K562 (cell line): ENCODE measurements around the gene ESR2. TPM values are rescaled to one million over a fixed set of nuclear protein-coding genes. Genes with fewer than 3 reads are reported as not detected.

Experiments
- EWSR1 ChIP-seq: fragments of 450-650 bp; IDR thresholded peaks from 2 replicates; pipeline ENCODE4 v1.6.1; 2018; ENCODE audit warnings: borderline replicate concordance, mild to moderate bottlenecking, low read depth, moderate library complexity; ENCODE audit not compliant: partially characterized antibody
- KAT8 ChIP-seq: fragments of 450-650 bp; IDR thresholded peaks from 2 replicates; pipeline ENCODE4 v1.6.1; 2016; ENCODE audit warnings: low read depth, mild to moderate bottlenecking
- RBM15 ChIP-seq: fragments of 200-400 bp; formaldehyde crosslinking; IDR thresholded peaks from 2 replicates; pipeline ENCODE4 v1.6.1; 2018; ENCODE audit warnings: mild to moderate bottlenecking, low read length, moderate library complexity; ENCODE audit not compliant: insufficient read depth
- SRSF1 ChIP-seq: fragments of 200-400 bp; formaldehyde crosslinking; IDR thresholded peaks from 2 replicates; pipeline ENCODE4 v1.6.1; 2017; ENCODE audit warnings: mild to moderate bottlenecking, low read depth, low read length, moderate library complexity
- TAF1 ChIP-seq: IDR thresholded peaks from 2 replicates; pipeline ENCODE4 v1.6.1; 2011; ENCODE audit warnings: mild to moderate bottlenecking, low read length, moderate library complexity; ENCODE audit not compliant: insufficient read depth, control insufficient read depth, severe bottlenecking; ENCODE audit errors: extremely low read depth
- TAF7 ChIP-seq: fragments of 450-650 bp; IDR thresholded peaks from 2 replicates; pipeline ENCODE4 v1.6.1; 2016; ENCODE audit warnings: missing genetic modification characterization, missing compliant biosample characterization
- ZBTB2 ChIP-seq: fragments of 450-650 bp; IDR thresholded peaks from 2 replicates; pipeline ENCODE4 v1.6.1; 2016; ENCODE audit warnings: antibody characterized with exemption
- ZC3H11A ChIP-seq: IDR thresholded peaks from 2 replicates; pipeline ENCODE4 v1.6.1; 2012; ENCODE audit warnings: low read depth, low read length, improper control_type of control experiment
- ZNF57 ChIP-seq: fragments of 450-650 bp; formaldehyde crosslinking; IDR thresholded peaks from 2 replicates; pipeline ENCODE4 v1.4.0; 2020; ENCODE audit warnings: mild to moderate bottlenecking, moderate library complexity
- polyA plus RNA-seq, 8 experiments: library from polyadenylated mRNA; depleted of rRNA in 4 of 8; stranded (reverse) in 5 of 8; unstranded in 3 of 8; fragments of >200 nt; fragmentation: Nextera tagmentation in 2 of 8; fragmentation: Illumina TruSeq in 1 of 8; extraction: Ambion mirVana in 2 of 8; extraction: Trizol in 1 of 8; gene quantifications; 2 replicates each; pipeline versions ENCODE4 v1.2.1 to v1.2.3, GENCODE V29; 2011 to 2014; ENCODE audit warnings: inconsistent platforms in 1 of 8, missing spikeins in 1 of 8
- total RNA-seq, 7 experiments: library from RNA; depleted of rRNA in 6 of 7; stranded (reverse); fragments of >200 nt in 6 of 7; fragmentation: Illumina TruSeq in 2 of 7; extraction: Trizol in 2 of 7; gene quantifications; 2 replicates each; pipeline versions ENCODE4 v1.2.1 to v1.2.3, GENCODE V29; 2011 to 2021; ENCODE audit warnings: low replicate concordance in 1 of 7
- TF ChIP-seq, protein P1 (sequence below): fragments of 450-650 bp; formaldehyde crosslinking; IDR thresholded peaks from 2 replicates; pipeline ENCODE4 v1.4.0; 2022; ENCODE audit warnings: mild to moderate bottlenecking, moderate library complexity
- TF ChIP-seq, protein P2 (sequence below): fragments of 250-450 bp; sonication (Bioruptor Pico); IDR thresholded peaks from 2 replicates; pipeline ENCODE4 v1.5.0; 2021; ENCODE audit warnings: mild to moderate bottlenecking, borderline replicate concordance

ESR2 gene
- total and polyA plus RNA-seq, 9 of the 15 experiments (the other 6 are each of a cell fraction or from before 2014, with no cell fraction given): 0.07 to 3.8 (median 2.0) TPM

GRCh38 chr14:64119500-64119899 lies 174.7 kb downstream of the ESR2 start (continued):
- TF ChIP-seq ZBTB2: no peak
- TF ChIP-seq TAF1: no peak
- no peak for TF ChIP-seq RBM15
- no peak for TF ChIP-seq SRSF1
- no peak for TF ChIP-seq KAT8
- TF ChIP-seq, protein P1, sequence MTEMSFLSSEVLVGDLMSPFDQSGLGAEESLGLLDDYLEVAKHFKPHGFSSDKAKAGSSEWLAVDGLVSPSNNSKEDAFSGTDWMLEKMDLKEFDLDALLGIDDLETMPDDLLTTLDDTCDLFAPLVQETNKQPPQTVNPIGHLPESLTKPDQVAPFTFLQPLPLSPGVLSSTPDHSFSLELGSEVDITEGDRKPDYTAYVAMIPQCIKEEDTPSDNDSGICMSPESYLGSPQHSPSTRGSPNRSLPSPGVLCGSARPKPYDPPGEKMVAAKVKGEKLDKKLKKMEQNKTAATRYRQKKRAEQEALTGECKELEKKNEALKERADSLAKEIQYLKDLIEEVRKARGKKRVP (CRISPR knock-in tag): no peak
- TF ChIP-seq, protein P2, sequence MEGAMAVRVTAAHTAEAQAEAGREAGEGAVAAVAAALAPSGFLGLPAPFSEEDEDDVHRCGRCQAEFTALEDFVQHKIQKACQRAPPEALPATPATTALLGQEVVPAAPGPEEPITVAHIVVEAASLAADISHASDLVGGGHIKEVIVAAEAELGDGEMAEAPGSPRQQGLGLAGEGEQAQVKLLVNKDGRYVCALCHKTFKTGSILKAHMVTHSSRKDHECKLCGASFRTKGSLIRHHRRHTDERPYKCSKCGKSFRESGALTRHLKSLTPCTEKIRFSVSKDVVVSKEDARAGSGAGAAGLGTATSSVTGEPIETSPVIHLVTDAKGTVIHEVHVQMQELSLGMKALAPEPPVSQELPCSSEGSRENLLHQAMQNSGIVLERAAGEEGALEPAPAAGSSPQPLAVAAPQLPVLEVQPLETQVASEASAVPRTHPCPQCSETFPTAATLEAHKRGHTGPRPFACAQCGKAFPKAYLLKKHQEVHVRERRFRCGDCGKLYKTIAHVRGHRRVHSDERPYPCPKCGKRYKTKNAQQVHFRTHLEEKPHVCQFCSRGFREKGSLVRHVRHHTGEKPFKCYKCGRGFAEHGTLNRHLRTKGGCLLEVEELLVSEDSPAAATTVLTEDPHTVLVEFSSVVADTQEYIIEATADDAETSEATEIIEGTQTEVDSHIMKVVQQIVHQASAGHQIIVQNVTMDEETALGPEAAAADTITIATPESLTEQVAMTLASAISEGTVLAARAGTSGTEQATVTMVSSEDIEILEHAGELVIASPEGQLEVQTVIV (CRISPR knock-in tag): no peak
- TF ChIP-seq ZC3H11A: no peak
- TF ChIP-seq TAF7 (tag): no peak
- no peak for TF ChIP-seq EWSR1
- no peak for TF ChIP-seq ZNF57 (CRISPR knock-in tag)
